T-helper 2 cell treated with Interferon-gamma antibody and Interleukin-4, amounts not matched to agents 5 μg/mL and 100 μg/mL, for 36 hours (primary cell): ENCODE measurements around the gene CD53.
"Not testable (repeated sequence)": the region's sequence is repeated elsewhere in the genome, so short reads cannot be mapped to it uniquely, and the experiment has no call there.

Experiments
- DNase-seq: peaks from one replicate; pipeline ENCODE4 v3.0.0; 2021; ENCODE audit warnings: low spot score
- H3K27ac Mint-ChIP-seq: one replicate; pipeline ENCODE4 v1.8.0; 2021; ENCODE audit warnings: mild to moderate bottlenecking, mixed read lengths
- H3K27me3 Mint-ChIP-seq: one replicate; pipeline ENCODE4 v1.8.0; 2021; ENCODE audit warnings: low read depth, mixed read lengths
- H3K36me3 Mint-ChIP-seq: one replicate; pipeline ENCODE4 v1.8.0; 2021; ENCODE audit warnings: low read depth, mixed read lengths
- H3K4me1 Mint-ChIP-seq: one replicate; pipeline ENCODE4 v1.8.0; 2021; ENCODE audit warnings: low read depth, mixed read lengths
- H3K4me3 Mint-ChIP-seq: one replicate; pipeline ENCODE4 v1.8.0; 2022; ENCODE audit warnings: mild to moderate bottlenecking, moderate library complexity, mixed read lengths
- H3K9me3 Mint-ChIP-seq: one replicate; pipeline ENCODE4 v1.8.0; 2021; ENCODE audit warnings: mixed read lengths

Gene CD53

GRCh38 chr1:110872745-110873720, at the start of gene CD53:
TSS of gene CD53 (plus strand) at chr1:110873148. CDS start at chr1:110891409, 18,261 bp downstream.
- peaks cover 44% of the 10 kb centered on the region for H3K36me3 Mint-ChIP-seq
- peaks cover 30% of the 10 kb centered on the region for H3K4me1 Mint-ChIP-seq
- peak within 1 kb of the TSS; percentile 97 for H3K27ac Mint-ChIP-seq
- H3K4me3 Mint-ChIP-seq: peak within 1 kb of the TSS; percentile 99
- peaks cover 5% of the 10 kb centered on the region for H3K9me3 Mint-ChIP-seq
- H3K27me3 Mint-ChIP-seq: no peaks in the 10 kb centered on the region
- peak; percentile 42 for DNase-seq

- H3K9me3 Mint-ChIP-seq: peaks cover 9% of the 10 kb centered on the region
- no peak overlapping the region for H3K27ac Mint-ChIP-seq
- H3K4me1 Mint-ChIP-seq: no peaks in the 10 kb centered on the region
- peaks cover 53% of the 10 kb centered on the region for H3K27me3 Mint-ChIP-seq
- H3K36me3 Mint-ChIP-seq: no peaks in the 10 kb centered on the region
- DNase-seq: no peak
- no peak overlapping the region for H3K4me3 Mint-ChIP-seq
Measured at GRCh38 chr1:110824192-110824591, 48.8 kb upstream of the CD53 start.

GRCh38 chr1:110829955-110830553, 42.9 kb upstream of the CD53 start:
- peaks cover 1% of the 10 kb centered on the region for H3K4me1 Mint-ChIP-seq
- no peaks in the 10 kb centered on the region for H3K36me3 Mint-ChIP-seq
- DNase-seq: peak; percentile 11
- peaks cover 47% of the 10 kb centered on the region for H3K27me3 Mint-ChIP-seq
- no peaks in the 10 kb centered on the region for H3K9me3 Mint-ChIP-seq
- H3K4me3 Mint-ChIP-seq: no peak overlapping the region
- no peak overlapping the region for H3K27ac Mint-ChIP-seq

- not testable (repeated sequence) for H3K4me1 Mint-ChIP-seq, H3K9me3 Mint-ChIP-seq, H3K27ac Mint-ChIP-seq, DNase-seq, H3K4me3 Mint-ChIP-seq, H3K36me3 Mint-ChIP-seq
- H3K27me3 Mint-ChIP-seq: peaks cover 43% of the 10 kb centered on the region
Measured at GRCh38 chr1:110833779-110834178, 39.2 kb upstream of the CD53 start.

- no peak overlapping the region for H3K4me3 Mint-ChIP-seq
- H3K27ac Mint-ChIP-seq: no peak overlapping the region
Measured at GRCh38 chr1:110846861-110847260, 26.1 kb upstream of the CD53 start.

GRCh38 chr1:110850145-110850544, 22.8 kb upstream of the CD53 start:
- DNase-seq: no peak
- Mint-ChIP-seq H3K4me1 (peaks cover 4% of the 10 kb centered on the region), H3K36me3 (no peaks in the 10 kb centered on the region), H3K27ac (no peak overlapping the region), H3K9me3 (no peaks in the 10 kb centered on the region), H3K27me3 (peaks cover 20% of the 10 kb centered on the region), H3K4me3 (no peak overlapping the region)

More at GRCh38 chr1:110846861-110847260, 26.1 kb upstream of the CD53 start:
- DNase-seq: no peak
- Mint-ChIP-seq H3K4me1 (no peaks in the 10 kb centered on the region), H3K9me3 (no peaks in the 10 kb centered on the region), H3K36me3 (no peaks in the 10 kb centered on the region), H3K27me3 (peaks cover 24% of the 10 kb centered on the region)

GRCh38 chr1:110850627-110851026, 22.3 kb upstream of the CD53 start:
- DNase-seq: no peak
- Mint-ChIP-seq H3K36me3 (no peaks in the 10 kb centered on the region), H3K9me3 (no peaks in the 10 kb centered on the region), H3K4me1 (peaks cover 4% of the 10 kb centered on the region), H3K27ac (no peak overlapping the region), H3K4me3 (no peak overlapping the region), H3K27me3 (peaks cover 21% of the 10 kb centered on the region)

GRCh38 chr1:110853135-110853534, 19.8 kb upstream of the CD53 start:
- H3K27me3 Mint-ChIP-seq: peaks cover 20% of the 10 kb centered on the region
- H3K4me1 Mint-ChIP-seq: peaks cover 4% of the 10 kb centered on the region
- H3K4me3 Mint-ChIP-seq: no peak overlapping the region
- no peak for DNase-seq
- no peak overlapping the region for H3K27ac Mint-ChIP-seq
- no peaks in the 10 kb centered on the region for H3K9me3 Mint-ChIP-seq
- H3K36me3 Mint-ChIP-seq: no peaks in the 10 kb centered on the region

GRCh38 chr1:110856410-110856809, 16.5 kb upstream of the CD53 start:
- no peak overlapping the region for H3K27ac Mint-ChIP-seq
- H3K9me3 Mint-ChIP-seq: no peaks in the 10 kb centered on the region
- no peaks in the 10 kb centered on the region for H3K36me3 Mint-ChIP-seq
- H3K4me3 Mint-ChIP-seq: no peak overlapping the region
- no peak for DNase-seq
- peaks cover 7% of the 10 kb centered on the region for H3K4me1 Mint-ChIP-seq
- peaks cover 14% of the 10 kb centered on the region for H3K27me3 Mint-ChIP-seq

- no peak overlapping the region for H3K27ac Mint-ChIP-seq
- peaks cover 3% of the 10 kb centered on the region for H3K4me1 Mint-ChIP-seq
- H3K4me3 Mint-ChIP-seq: no peak overlapping the region
- no peak for DNase-seq
- H3K9me3 Mint-ChIP-seq: peaks cover 10% of the 10 kb centered on the region
- H3K27me3 Mint-ChIP-seq: peaks cover 14% of the 10 kb centered on the region
- no peaks in the 10 kb centered on the region for H3K36me3 Mint-ChIP-seq
Measured at GRCh38 chr1:110857964-110858948, 14.7 kb upstream of the CD53 start.

GRCh38 chr1:110859062-110859461, 13.9 kb upstream of the CD53 start:
- no peak overlapping the region for H3K27ac Mint-ChIP-seq
- no peaks in the 10 kb centered on the region for H3K36me3 Mint-ChIP-seq
- peaks cover 16% of the 10 kb centered on the region for H3K9me3 Mint-ChIP-seq
- DNase-seq: no peak
- peaks cover 5% of the 10 kb centered on the region for H3K4me1 Mint-ChIP-seq
- H3K4me3 Mint-ChIP-seq: no peak overlapping the region
- H3K27me3 Mint-ChIP-seq: peaks cover 13% of the 10 kb centered on the region

- H3K4me1 Mint-ChIP-seq: peaks cover 5% of the 10 kb centered on the region
- no peak overlapping the region for H3K4me3 Mint-ChIP-seq
- H3K36me3 Mint-ChIP-seq: peaks cover 2% of the 10 kb centered on the region
- peaks cover 4% of the 10 kb centered on the region for H3K27me3 Mint-ChIP-seq
- H3K27ac Mint-ChIP-seq: no peak overlapping the region
- peaks cover 27% of the 10 kb centered on the region for H3K9me3 Mint-ChIP-seq
- no peak for DNase-seq
Measured at GRCh38 chr1:110860174-110860573, 12.8 kb upstream of the CD53 start.

GRCh38 chr1:110860620-110861019, 12.3 kb upstream of the CD53 start:
- peaks cover 32% of the 10 kb centered on the region for H3K9me3 Mint-ChIP-seq
- not testable (repeated sequence) for H3K4me3 Mint-ChIP-seq, H3K4me1 Mint-ChIP-seq, DNase-seq, H3K27ac Mint-ChIP-seq, H3K36me3 Mint-ChIP-seq, H3K27me3 Mint-ChIP-seq
